ENCODE measurements around the gene NPAS3.

GRCh38 chr14:33271891-33272290 is 333.2 kb downstream of the NPAS3 start:
- no peak for TF ChIP-seq EZH2 (IDR thresholded peaks at IDR 0.05; ENCODE audit: low read depth)
- TF ChIP-seq, protein P1, sequence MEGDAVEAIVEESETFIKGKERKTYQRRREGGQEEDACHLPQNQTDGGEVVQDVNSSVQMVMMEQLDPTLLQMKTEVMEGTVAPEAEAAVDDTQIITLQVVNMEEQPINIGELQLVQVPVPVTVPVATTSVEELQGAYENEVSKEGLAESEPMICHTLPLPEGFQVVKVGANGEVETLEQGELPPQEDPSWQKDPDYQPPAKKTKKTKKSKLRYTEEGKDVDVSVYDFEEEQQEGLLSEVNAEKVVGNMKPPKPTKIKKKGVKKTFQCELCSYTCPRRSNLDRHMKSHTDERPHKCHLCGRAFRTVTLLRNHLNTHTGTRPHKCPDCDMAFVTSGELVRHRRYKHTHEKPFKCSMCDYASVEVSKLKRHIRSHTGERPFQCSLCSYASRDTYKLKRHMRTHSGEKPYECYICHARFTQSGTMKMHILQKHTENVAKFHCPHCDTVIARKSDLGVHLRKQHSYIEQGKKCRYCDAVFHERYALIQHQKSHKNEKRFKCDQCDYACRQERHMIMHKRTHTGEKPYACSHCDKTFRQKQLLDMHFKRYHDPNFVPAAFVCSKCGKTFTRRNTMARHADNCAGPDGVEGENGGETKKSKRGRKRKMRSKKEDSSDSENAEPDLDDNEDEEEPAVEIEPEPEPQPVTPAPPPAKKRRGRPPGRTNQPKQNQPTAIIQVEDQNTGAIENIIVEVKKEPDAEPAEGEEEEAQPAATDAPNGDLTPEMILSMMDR (conservative IDR thresholded peaks at IDR 0.05), result no peak
